HepG2 (cell line): ENCODE results near the gene NECAB2. TPM values are rescaled to one million over a fixed set of nuclear protein-coding genes. Genes with fewer than 3 reads are reported as not detected.

Experiments
- ATAC-seq: fragments of 200-7000 bp; cut with Tn5 transposase; 3 replicates; pipeline ENCODE4 v1.9.1; 2020; ENCODE audit warnings: mild to moderate bottlenecking, moderate library complexity
- BruUV-seq: library from RNA; stranded (reverse); fragments of 400-500 nt; replicated peaks from 2 replicates; lab custom pipeline; 2021; lab: Mats Ljungman, UMichigan
- CTCF ChIA-PET: fragments of 300-600 bp; formaldehyde crosslinking; extraction: SDS; loops from one replicate; lab custom pipeline; 2021; ENCODE audit warnings: low total read pairs, inconsistent platforms, low intra/inter-chr PET ratio; lab: Yijun Ruan, JAX
- POLR2A ChIA-PET: fragments of 350-600 bp; sonication (Branson Sonifier 250); formaldehyde crosslinking; loops from one replicate; lab custom pipeline; 2020; ENCODE audit warnings: antibody characterized with exemption, inconsistent platforms; lab: Yijun Ruan, JAX
- DNase-seq: peaks from one replicate; pipeline ENCODE4 v3.0.0-alpha.2; 2015; ENCODE audit warnings: low spot score
- FAIRE-seq: peaks from 3 replicates; lab custom pipeline; 2011; peaks lifted over from hg19 to GRCh38; lab: Jason Lieb, UNC
- H2AFZ ChIP-seq: one replicate; pipeline ENCODE4 v1.6.1; 2011; ENCODE audit warnings: low read length, inconsistent platforms
- H3K27ac ChIP-seq: fragments of 300-600 bp; 3 replicates; pipeline ENCODE4 v1.8.0; 2011; ENCODE audit warnings: mixed run types, mild to moderate bottlenecking, mixed read lengths, low read length, inconsistent platforms; ENCODE audit not compliant: insufficient read depth; ENCODE audit errors: extremely low read length
- H3K27me3 ChIP-seq, 2 experiments: fragments of 200-600 bp in 1 of 2; 2 replicates in 1 of 2; 3 replicates in 1 of 2; pipeline versions ENCODE4 v1.6.0 to v1.8.0; 2011; ENCODE audit warnings: low read length in 2 of 2, mild to moderate bottlenecking in 2 of 2, moderate library complexity in 2 of 2, inconsistent platforms in 1 of 2; ENCODE audit not compliant: insufficient read depth in 2 of 2, control insufficient read depth in 1 of 2
- H3K36me3 ChIP-seq, 2 experiments: fragments of 200-600 bp in 1 of 2; replicated peaks in 1 of 2; 2 replicates in 1 of 2; 3 replicates in 1 of 2; pipeline versions ENCODE4 v1.5.1 to v1.8.0; 2011; ENCODE audit warnings: low read length in 2 of 2, inconsistent platforms in 1 of 2; ENCODE audit not compliant: insufficient read depth in 2 of 2, control insufficient read depth in 1 of 2
- H3K4me1 ChIP-seq: 2 replicates; pipeline ENCODE4 v1.5.1; 2012; ENCODE audit warnings: low read length, inconsistent platforms; ENCODE audit not compliant: insufficient read depth
- H3K4me2 ChIP-seq: 2 replicates; pipeline ENCODE4 v1.6.0; 2011; ENCODE audit warnings: low read depth, low read length, inconsistent platforms
- H3K4me3 ChIP-seq, 3 experiments: fragments of 200-600 bp in 1 of 3; sonication (generic), shearing (Covaris generic) in 1 of 3; replicated peaks in 1 of 3; 2 replicates each; pipeline ENCODE4 v1.5.1; 2011 to 2016; ENCODE audit warnings: low read length in 3 of 3, inconsistent platforms in 2 of 3, low read depth in 2 of 3, mild to moderate bottlenecking in 2 of 3, control low read depth in 1 of 3, mixed read lengths in 1 of 3; ENCODE audit not compliant: insufficient read depth in 1 of 3
- H3K79me2 ChIP-seq: one replicate; pipeline ENCODE4 v1.6.1; 2011; ENCODE audit warnings: low read length, inconsistent platforms; ENCODE audit not compliant: insufficient read depth
- H3K9ac ChIP-seq: 2 replicates; pipeline ENCODE4 v1.6.0; 2011; ENCODE audit warnings: mild to moderate bottlenecking, low read depth, low read length, inconsistent platforms; ENCODE audit not compliant: insufficient read depth
- H3K9me3 ChIP-seq: 2 replicates; pipeline ENCODE4 v1.5.1; 2012; ENCODE audit warnings: mild to moderate bottlenecking, low read length
- H4K20me1 ChIP-seq: 2 replicates; pipeline ENCODE4 v1.6.0; 2011; ENCODE audit warnings: inconsistent platforms, mild to moderate bottlenecking, low read length, moderate library complexity; ENCODE audit not compliant: insufficient read depth
- AGO2 ChIP-seq: fragments of 200-400 bp; formaldehyde crosslinking; optimal IDR thresholded peaks from 2 replicates; pipeline ENCODE3; 2017; ENCODE audit warnings: mild to moderate bottlenecking, low read depth, low read length, moderate library complexity
- E2F1 ChIP-seq: sonication (generic); formaldehyde crosslinking; IDR thresholded peaks from 2 replicates; pipeline ENCODE4 v1.5.0; 2020; ENCODE audit warnings: missing genetic modification reagents
- EED ChIP-seq: sonication (generic); formaldehyde crosslinking; IDR thresholded peaks from 2 replicates; pipeline ENCODE4 v1.5.0; 2020; ENCODE audit warnings: mild to moderate bottlenecking, missing genetic modification reagents
- KDM1A ChIP-seq: IDR thresholded peaks from 2 replicates; pipeline ENCODE4 v1.6.1; 2016; ENCODE audit warnings: missing compliant biosample characterization
- NCOA2 ChIP-seq: sonication (generic); formaldehyde crosslinking; IDR thresholded peaks from 2 replicates; pipeline ENCODE4 v1.8.0; 2022; ENCODE audit warnings: inconsistent platforms
- POLR2A ChIP-seq, 2 experiments: IDR thresholded peaks; 2 replicates each; pipeline ENCODE4 v1.6.1; 2011; ENCODE audit warnings: low read depth in 2 of 2, low read length in 2 of 2, mild to moderate bottlenecking in 1 of 2, moderate library complexity in 1 of 2; ENCODE audit not compliant: insufficient read depth in 1 of 2
- SYNCRIP ChIP-seq: fragments of 200-400 bp; formaldehyde crosslinking; IDR thresholded peaks from 2 replicates; pipeline ENCODE4 v1.6.1; 2018; ENCODE audit warnings: mild to moderate bottlenecking, low read depth, low read length; ENCODE audit not compliant: insufficient read depth
- ZFX ChIP-seq: sonication (generic); formaldehyde crosslinking; IDR thresholded peaks from 2 replicates; pipeline ENCODE4 v1.4.0; 2020; ENCODE audit warnings: mild to moderate bottlenecking, low read depth, missing genetic modification reagents, moderate library complexity
- ZMYM3 ChIP-seq: sonication (generic); formaldehyde crosslinking; IDR thresholded peaks from 2 replicates; pipeline ENCODE4 v1.5.1; 2020; ENCODE audit warnings: mild to moderate bottlenecking, missing genetic modification reagents
- ZNF253 ChIP-seq: sonication (generic); formaldehyde crosslinking; IDR thresholded peaks from 2 replicates; pipeline ENCODE4 v1.8.0; 2022; ENCODE audit warnings: mild to moderate bottlenecking, missing genetic modification reagents, borderline replicate concordance
- ZNF343 ChIP-seq: sonication (generic); formaldehyde crosslinking; IDR thresholded peaks from 2 replicates; pipeline ENCODE4 v1.4.0; 2020; ENCODE audit warnings: mild to moderate bottlenecking, missing genetic modification reagents
- ZNF451 ChIP-seq: sonication (generic); formaldehyde crosslinking; IDR thresholded peaks from 2 replicates; pipeline ENCODE4 v1.5.0; 2020; ENCODE audit warnings: mild to moderate bottlenecking, missing genetic modification reagents
- ZNF749 ChIP-seq: sonication (generic); formaldehyde crosslinking; IDR thresholded peaks from 2 replicates; pipeline ENCODE4 v1.8.0; 2022; ENCODE audit warnings: mild to moderate bottlenecking, missing genetic modification reagents, moderate library complexity, borderline replicate concordance
- WGBS: methylation state at CpG from one replicate; pipeline ENCODE4 v1.1.6; 2017; ENCODE audit warnings: low lambda C conversion rate; 5-methylcytosine and 5-hydroxymethylcytosine counted together
- in situ Hi-C: cut with HindIII; loops from 2 replicates; pipeline ENCODE4 v1.10.0; 2017; ENCODE audit warnings: low pct_unique_long_range_greater_than_20kb; ENCODE audit not compliant: extremely low pct_ligation_motif_present
- intact Hi-C: fragments of 100-400 bp; cut with micrococcal nuclease; formaldehyde crosslinking; loops from one replicate; pipeline ENCODE4 v1.10.0; 2022; ENCODE audit not compliant: unreplicated experiment
- polyA plus RNA-seq, 8 experiments: library from polyadenylated mRNA; depleted of rRNA in 3 of 8; stranded (reverse) in 7 of 8; unstranded in 1 of 8; fragments of >200 nt; fragmentation: Illumina TruSeq in 4 of 8; extraction: Trizol in 4 of 8; gene quantifications; 2 replicates each; pipeline versions ENCODE4 v1.2.1 to v1.2.3, GENCODE V29; 2011 to 2016; ENCODE audit warnings: low read depth in 4 of 8, missing spikeins in 1 of 8, mixed read lengths in 1 of 8; ENCODE audit not compliant: insufficient read depth in 1 of 8
- total RNA-seq, 5 experiments: library from RNA; depleted of rRNA; stranded (reverse); fragments of >200 nt; fragmentation: Illumina TruSeq; extraction: Trizol; gene quantifications; 2 replicates each; pipeline ENCODE4 v1.2.3, GENCODE V29; 2016; ENCODE audit warnings: low read depth in 1 of 5

Gene NECAB2
- total and polyA plus RNA-seq, 2 of the 13 experiments (the other 11 are each of a cell fraction or from before 2014, with no cell fraction given) = 0.21 to 0.49 TPM

- TF ChIP-seq ZNF343 (CRISPR knock-in tag) = no peak
- TF ChIP-seq ZNF451 (CRISPR knock-in tag) = 0 out of 2 replicates have a peak, but pooled peaks have one; percentile 48
- 0 out of 2 replicates have a peak, but pooled peaks have one; percentile 12 for TF ChIP-seq NCOA2 (CRISPR knock-in tag)
- TF ChIP-seq SYNCRIP = no peak
- TF ChIP-seq KDM1A (CRISPR knock-in tag) = 0 out of 2 replicates have a peak, but pooled peaks have one; percentile 34
- TF ChIP-seq EED (CRISPR knock-in tag) = 0 out of 2 replicates have a peak, but pooled peaks have one; percentile 61
- TF ChIP-seq, all 625 proteins: peak for 77
Observed at GRCh38 chr16:83956336-83957289, 11.4 kb upstream of the NECAB2 start (continued).

GRCh38 chr16:83957296-83957855 is 10.7 kb upstream of the NECAB2 start:
- Histone ChIP-seq H3K4me1 (peaks cover 39% of the 10 kb centered on the region), H3K9ac (no peak overlapping the region), H3K27ac (no peak overlapping the region), H4K20me1 (peaks cover 37% of the 10 kb centered on the region), H3K27me3 (no peaks in the 10 kb centered on the region; a peak in 1 of 5 replicates), H3K79me2 (peaks cover 24% of the 10 kb centered on the region), H3K4me3 (no peak overlapping the region), H2AFZ (no peak overlapping the region), H3K9me3 (no peaks in the 10 kb centered on the region), H3K36me3 (peaks cover 43 to 68% of the 10 kb centered on the region in 2 experiments), H3K4me2 (no peak overlapping the region)
- CTCF ChIA-PET = interaction anchor here (1.0 to 5.5 kb wide), 5 partner anchors 30 to 527 kb away, joined by 3 to 53 read pairs (median 25); no protein-coding TSS in a partner anchor
- no peak for DNase-seq
- POLR2A ChIA-PET = interaction anchor here (1.0 kb wide), 2 partner anchors 23 to 87 kb away, joined by 3 to 8 read pairs; no protein-coding TSS in a partner anchor
- no peak for FAIRE-seq
- intact Hi-C loops = loop anchor here (10.0 kb wide), 1 partner anchor 133 kb away; no protein-coding TSS in a partner anchor
- in situ Hi-C loops = loop anchor here (5.0 to 25.0 kb wide), 2 partner anchors 85 to 230 kb away; partner anchors contain the start of genes ADAD2, SLC38A8 and TAF1C
- ATAC-seq = no peak
- WGBS = 96% methylated on average over 12 of the region's 14 CpGs
- no TSS peak for BruUV-seq
- TF ChIP-seq POLR2A (IDR thresholded peaks at IDR 0.05; ENCODE audit: insufficient read depth in 1 of 2, low read depth in 2 of 2, low read length in 2 of 2) (0 out of 4 replicates have a peak, but pooled peaks of 1 of the 2 experiments have one; percentile 38), AGO2 (peak; percentile 1), ZFX (no peak), ZNF253 (0 out of 2 replicates have a peak, but pooled peaks have one; percentile 2), E2F1 (CRISPR knock-in tag) (no peak), ZNF749 (no peak), ZMYM3 (CRISPR knock-in tag) (peak; percentile 2; the same call in 1 of the 2 replicates)
